H9 (cell line): ENCODE data around the gene TOMM22. TPM values are rescaled to one million over a fixed set of nuclear protein-coding genes. Genes with fewer than 3 reads are reported as not detected.

Experiments
- DNase-seq: peaks from one replicate; pipeline ENCODE4 v3.0.0-alpha.2; 2017
- H2AFZ ChIP-seq: one replicate; pipeline ENCODE4 v1.6.1; 2013; ENCODE audit warnings: mild to moderate bottlenecking, low read length, control low read depth, moderate library complexity
- H2AK5ac ChIP-seq: 2 replicates; pipeline ENCODE4 v1.6.1; 2013; ENCODE audit warnings: low read length, control low read depth, mixed read lengths; ENCODE audit not compliant: insufficient read length
- H2BK120ac ChIP-seq: one replicate; pipeline ENCODE4 v1.6.1; 2013; ENCODE audit warnings: low read depth, mild to moderate bottlenecking, low read length, control low read depth, inconsistent platforms; ENCODE audit not compliant: poor library complexity, severe bottlenecking
- H2BK12ac ChIP-seq: 2 replicates; pipeline ENCODE4 v1.6.1; 2013; ENCODE audit warnings: low read length, control low read depth, mixed read lengths, low read depth; ENCODE audit not compliant: insufficient read length
- H2BK15ac ChIP-seq: 2 replicates; pipeline ENCODE4 v1.6.1; 2013; ENCODE audit warnings: low read depth, low read length, control low read depth
- H2BK20ac ChIP-seq: one replicate; pipeline ENCODE4 v1.6.1; 2013; ENCODE audit warnings: low read depth, mild to moderate bottlenecking, low read length, control low read depth, inconsistent platforms; ENCODE audit not compliant: poor library complexity, severe bottlenecking
- H2BK5ac ChIP-seq: 2 replicates; pipeline ENCODE4 v1.6.1; 2013; ENCODE audit warnings: low read length, control low read depth, mixed read lengths; ENCODE audit not compliant: insufficient read length
- H3K14ac ChIP-seq: 2 replicates; pipeline ENCODE4 v1.6.1; 2013; ENCODE audit warnings: low read length, control low read depth; ENCODE audit not compliant: insufficient read depth
- H3K18ac ChIP-seq: 2 replicates; pipeline ENCODE4 v1.6.1; 2013; ENCODE audit warnings: low read depth, mild to moderate bottlenecking, mixed read lengths, low read length, control low read depth; ENCODE audit not compliant: insufficient read length
- H3K23ac ChIP-seq: 2 replicates; pipeline ENCODE4 v1.6.1; 2013; ENCODE audit warnings: low read length, control low read depth, mixed read lengths, low read depth; ENCODE audit not compliant: insufficient read length
- H3K23me2 ChIP-seq: 2 replicates; pipeline ENCODE4 v1.6.1; 2013; ENCODE audit warnings: low read depth, mild to moderate bottlenecking, mixed read lengths, low read length, control low read depth; ENCODE audit not compliant: insufficient read length, poor library complexity, severe bottlenecking
- H3K27ac ChIP-seq: 2 replicates; pipeline ENCODE4 v1.5.1; 2013; ENCODE audit warnings: low read length, control low read depth, mixed read lengths, low read depth; ENCODE audit not compliant: insufficient read length
- H3K27me3 ChIP-seq: 2 replicates; pipeline ENCODE4 v1.6.1; 2013; ENCODE audit warnings: low read length, control low read depth, inconsistent platforms; ENCODE audit not compliant: insufficient read depth
- H3K4ac ChIP-seq: 2 replicates; pipeline ENCODE4 v1.6.1; 2013; ENCODE audit warnings: low read depth, mild to moderate bottlenecking, control low read depth, inconsistent platforms, low read length, moderate library complexity
- H3K4me1 ChIP-seq: 2 replicates; pipeline ENCODE4 v1.6.1; 2013; ENCODE audit warnings: low read length, control low read depth, inconsistent platforms; ENCODE audit not compliant: insufficient read depth
- H3K4me2 ChIP-seq: 2 replicates; pipeline ENCODE4 v1.6.1; 2013; ENCODE audit warnings: low read length, control low read depth, mixed read lengths; ENCODE audit not compliant: insufficient read length, insufficient read depth
- H3K56ac ChIP-seq: 2 replicates; pipeline ENCODE4 v1.6.1; 2013; ENCODE audit warnings: low read depth, mild to moderate bottlenecking, mixed read lengths, low read length, control low read depth; ENCODE audit not compliant: insufficient read length
- H3K79me1 ChIP-seq: 2 replicates; pipeline ENCODE4 v1.6.1; 2013; ENCODE audit warnings: low read depth, mild to moderate bottlenecking, moderate library complexity, low read length, control low read depth, inconsistent platforms; ENCODE audit not compliant: insufficient read depth, poor library complexity, severe bottlenecking
- H3K79me2 ChIP-seq: 2 replicates; pipeline ENCODE4 v1.6.1; 2013; ENCODE audit warnings: low read length, control low read depth, inconsistent platforms; ENCODE audit not compliant: insufficient read depth
- H3K9ac ChIP-seq: 2 replicates; pipeline ENCODE4 v1.6.1; 2013; ENCODE audit warnings: low read length, control low read depth, mixed read lengths; ENCODE audit not compliant: insufficient read length; ENCODE audit errors: extremely low read depth
- H3K9me3 ChIP-seq: one replicate; pipeline ENCODE4 v1.6.1; 2013; ENCODE audit warnings: low read depth, low read length, inconsistent platforms; ENCODE audit not compliant: control insufficient read depth
- H3T11ph ChIP-seq: one replicate; pipeline ENCODE4 v1.6.1; 2013; ENCODE audit warnings: mild to moderate bottlenecking, low read length, control low read depth, inconsistent platforms
- H4K20me1 ChIP-seq: one replicate; pipeline ENCODE4 v1.6.1; 2013; ENCODE audit not compliant: control insufficient read depth, insufficient read length, insufficient read depth
- H4K5ac ChIP-seq: 2 replicates; pipeline ENCODE4 v1.6.1; 2013; ENCODE audit warnings: low read depth, mild to moderate bottlenecking, mixed read lengths, low read length, control low read depth; ENCODE audit not compliant: insufficient read length
- H4K8ac ChIP-seq: replicated peaks from 2 replicates; pipeline ENCODE4 v1.6.1; 2013; ENCODE audit warnings: low read length, control low read depth, mixed read lengths, low read depth; ENCODE audit not compliant: insufficient read length
- H4K91ac ChIP-seq: 2 replicates; pipeline ENCODE4 v1.6.1; 2013; ENCODE audit warnings: low read depth, mild to moderate bottlenecking, moderate library complexity, mixed read lengths, low read length, control low read depth; ENCODE audit not compliant: insufficient read length
- H3K27ac Mint-ChIP-seq, 3 experiments: 2 replicates in 2 of 3; 3 replicates in 1 of 3; pipeline ENCODE4 v1.8.0; 2020 to 2021; ENCODE audit warnings: mixed read lengths in 3 of 3, mild to moderate bottlenecking in 1 of 3, moderate library complexity in 1 of 3
- H3K27me3 Mint-ChIP-seq: 2 replicates; pipeline ENCODE4 v1.8.0; 2021; ENCODE audit warnings: low read depth, mild to moderate bottlenecking, moderate library complexity, mixed read lengths
- H3K36me3 Mint-ChIP-seq, 3 experiments: 2 replicates in 2 of 3; 3 replicates in 1 of 3; pipeline ENCODE4 v1.8.0; 2020 to 2021; ENCODE audit warnings: low read depth in 3 of 3, mixed read lengths in 3 of 3; ENCODE audit not compliant: insufficient read depth in 1 of 3
- H3K4me1 Mint-ChIP-seq, 2 experiments: 2 replicates each; pipeline ENCODE4 v1.8.0; 2020; ENCODE audit warnings: mixed read lengths in 2 of 2
- H3K4me3 Mint-ChIP-seq, 2 experiments: 2 replicates in 1 of 2; 3 replicates in 1 of 2; pipeline ENCODE4 v1.8.0; 2020 to 2021; ENCODE audit warnings: mild to moderate bottlenecking in 2 of 2, mixed read lengths in 2 of 2, moderate library complexity in 1 of 2
- H3K9me3 Mint-ChIP-seq, 2 experiments: 2 replicates in 1 of 2; 3 replicates in 1 of 2; pipeline ENCODE4 v1.8.0; 2020; ENCODE audit warnings: mild to moderate bottlenecking in 2 of 2, mixed read lengths in 2 of 2, moderate library complexity in 1 of 2
- CTCF ChIP-seq: fragments of 200-600 bp; sonication (generic); conservative IDR thresholded peaks from 3 replicates; pipeline ENCODE4 v1.8.0; 2021; ENCODE audit warnings: antibody characterized with exemption, mild to moderate bottlenecking
- WGBS: extraction: QIAGEN DNeasy Blood & Tissue Kit; methylation state at CpG from one replicate; pipeline ENCODE4 v1.1.7; 2013; ENCODE audit warnings: missing lambda C conversion rate, low lambda C conversion rate, mixed read lengths; ENCODE audit not compliant: insufficient read length; ENCODE audit errors: extremely low coverage; 5-methylcytosine and 5-hydroxymethylcytosine counted together
- total RNA-seq: library from RNA; stranded (reverse); gene quantifications from 2 replicates; pipeline ENCODE4 v1.2.1, GENCODE V29; 2021

TOMM22 gene
- total RNA-seq, 1 experiment from 2014 or later = 128 TPM

- H3K27ac ChIP-seq = no peak overlapping the region
- H3K79me2 ChIP-seq = peaks cover 42% of the 10 kb centered on the region; the same call in 1 of the 2 replicates
- peaks cover 10% of the 10 kb centered on the region for H3K79me1 ChIP-seq
- H3K18ac ChIP-seq = no peak overlapping the region
- no peak overlapping the region for H3K4me2 ChIP-seq
- Mint-ChIP-seq H3K36me3 (peaks cover 7 to 31% (median 25%) of the 10 kb centered on the region in 3 experiments; a peak in 6 of 7 replicates), H3K27ac (no peak overlapping the region), H3K4me1 (peaks cover 57 to 58% of the 10 kb centered on the region in 2 experiments), H3K4me3 (no peak overlapping the region), H3K9me3 (no peaks in the 10 kb centered on the region), H3K27me3 (no peaks in the 10 kb centered on the region)
- H4K91ac ChIP-seq = no peak overlapping the region
- no peak overlapping the region for H2BK5ac ChIP-seq
- H3K27me3 ChIP-seq = no peaks in the 10 kb centered on the region
- H3K4me1 ChIP-seq = peaks cover 19% of the 10 kb centered on the region
- no peak for TF ChIP-seq CTCF
- no CpG with 5 or more reads among the region's 3 CpGs for WGBS
- H2BK12ac ChIP-seq = no peak overlapping the region
- no peak overlapping the region for H2AFZ ChIP-seq
- no peak overlapping the region for H2BK20ac ChIP-seq
- H3K14ac ChIP-seq = no peak overlapping the region
- no peak overlapping the region for H4K8ac ChIP-seq
- H3K9me3 ChIP-seq = no peaks in the 10 kb centered on the region
- no peaks in the 10 kb centered on the region for H4K20me1 ChIP-seq
- no peak overlapping the region for H3K56ac ChIP-seq
- H3K4ac ChIP-seq = no peak overlapping the region
- H3K23me2 ChIP-seq = peaks cover 11% of the 10 kb centered on the region
- no peak overlapping the region for H4K5ac ChIP-seq
- no peak overlapping the region for H3K9ac ChIP-seq
- H2AK5ac ChIP-seq = no peak overlapping the region
- H2BK120ac ChIP-seq = no peak overlapping the region
- no peak overlapping the region for H2BK15ac ChIP-seq
- no peak overlapping the region for H3K23ac ChIP-seq
- DNase-seq = no peak
- no peak overlapping the region for H3T11ph ChIP-seq
Measured at GRCh38 chr22:38709306-38709705, 27.5 kb downstream of the TOMM22 start.
